ENCODE data around the gene CFAP100.

GRCh38 chr3:126478581-126479310 lies 84.0 kb downstream of the CFAP100 start:
- no peak for TF ChIP-seq CTCF (IDR thresholded peaks at IDR 0.05; ENCODE audit: low read depth, low read length)
- no peak for TF ChIP-seq EZH2phosphoT487 (IDR thresholded peaks at IDR 0.05; ENCODE audit: low read depth)
